ENCODE measurements around the gene CA11. TPM values are rescaled to one million over a fixed set of nuclear protein-coding genes. Genes with fewer than 3 reads are reported as not detected.

The CA11 gene
- polyA plus RNA-seq, 1 of the 3 experiments (the other 2 are of a cell fraction): 13.1 TPM

DNA sequence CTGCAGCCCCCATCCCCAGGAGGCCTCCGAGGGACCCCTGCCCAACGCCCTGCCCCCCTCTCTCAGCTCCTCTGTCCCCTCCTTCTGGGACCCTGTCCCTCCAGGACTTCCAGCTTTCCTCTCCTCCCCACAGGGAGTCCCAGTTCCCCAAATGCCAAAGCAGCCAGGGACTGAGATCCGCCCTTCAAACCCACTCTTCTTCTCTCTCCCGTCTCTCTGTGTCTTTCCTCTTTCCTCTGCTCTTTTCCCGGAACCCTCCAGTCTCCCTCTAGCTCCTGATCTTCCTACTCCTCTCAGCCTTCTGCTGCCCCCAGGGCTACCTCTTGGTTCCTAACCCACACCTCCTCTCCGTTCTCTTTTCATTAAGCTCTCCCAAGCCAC lies 377 bp downstream of the CA11 start:
- Histone ChIP-seq H3K4me2 (peak overlapping the region; percentile 99), H4K20me1 (ENCODE audit: insufficient read depth) (no peaks in the 10 kb centered on the region), H3K9ac (peak overlapping the region; percentile 55), H3K4me3 (ENCODE audit: low read depth in 2 of 2, low read length in 1 of 2) (peak overlapping the region; percentile 43 to 74), H3K9me2 (no peaks in the 10 kb centered on the region), H3K4me1 (ENCODE audit: control insufficient read depth in 1 of 2, insufficient read depth in 2 of 2, low read depth in 1 of 2, low read length in 1 of 2) (peaks cover 4 to 6% of the 10 kb centered on the region in 2 experiments; a peak in 2 of 4 replicates), H3F3A (replicated peaks; ENCODE audit: insufficient read depth) (peaks cover 11% of the 10 kb centered on the region), H3K27ac (ENCODE audit: low read depth in 2 of 2, low read length in 1 of 2) (peak overlapping the region; percentile 54 to 69; a peak in 3 of 4 replicates), H3K79me2 (ENCODE audit: insufficient read depth) (no peaks in the 10 kb centered on the region), H3K27me3 (ENCODE audit: insufficient read depth) (no peaks in the 10 kb centered on the region), H3K36me3 (replicated peaks in 1 of 2; ENCODE audit: control insufficient read depth in 1 of 2, insufficient read depth in 2 of 2, low read length in 1 of 2) (no peaks in the 10 kb centered on the region), H2AFZ (ENCODE audit: low read depth) (peak overlapping the region; percentile 96), H3K9me3 (no peaks in the 10 kb centered on the region)
- POLR2A ChIA-PET: interaction anchor here (0.8 to 1.9 kb wide), 8 partner anchors 11 to 102 kb away, joined by 3 to 9 read pairs (median 6); partner anchors contain the start of genes RPL18 and SPHK2
- 2% methylated on average over 6 of the region's 6 CpGs for WGBS (ENCODE audit: low lambda C conversion rate)
- no peak for DNase-seq
- TF ChIP-seq, protein P1, sequence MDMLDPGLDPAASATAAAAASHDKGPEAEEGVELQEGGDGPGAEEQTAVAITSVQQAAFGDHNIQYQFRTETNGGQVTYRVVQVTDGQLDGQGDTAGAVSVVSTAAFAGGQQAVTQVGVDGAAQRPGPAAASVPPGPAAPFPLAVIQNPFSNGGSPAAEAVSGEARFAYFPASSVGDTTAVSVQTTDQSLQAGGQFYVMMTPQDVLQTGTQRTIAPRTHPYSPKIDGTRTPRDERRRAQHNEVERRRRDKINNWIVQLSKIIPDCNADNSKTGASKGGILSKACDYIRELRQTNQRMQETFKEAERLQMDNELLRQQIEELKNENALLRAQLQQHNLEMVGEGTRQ (IDR thresholded peaks at IDR 0.05; ENCODE audit: borderline replicate concordance, low read depth, low read length): no peak
- no peak for TF ChIP-seq FOSL2 (IDR thresholded peaks at IDR 0.05; ENCODE audit: borderline replicate concordance, low read depth)
- TF ChIP-seq NRF1 (IDR thresholded peaks at IDR 0.05; ENCODE audit: low read depth, low read length): no peak
- TF ChIP-seq RFX5 (IDR thresholded peaks at IDR 0.05; ENCODE audit: low read length): no peak
- TF ChIP-seq RCOR1 (IDR thresholded peaks at IDR 0.05; ENCODE audit: low read length): no peak
- no peak for TF ChIP-seq TEAD4 (IDR thresholded peaks at IDR 0.05; ENCODE audit: borderline replicate concordance, insufficient read depth)
- TF ChIP-seq, protein P2, sequence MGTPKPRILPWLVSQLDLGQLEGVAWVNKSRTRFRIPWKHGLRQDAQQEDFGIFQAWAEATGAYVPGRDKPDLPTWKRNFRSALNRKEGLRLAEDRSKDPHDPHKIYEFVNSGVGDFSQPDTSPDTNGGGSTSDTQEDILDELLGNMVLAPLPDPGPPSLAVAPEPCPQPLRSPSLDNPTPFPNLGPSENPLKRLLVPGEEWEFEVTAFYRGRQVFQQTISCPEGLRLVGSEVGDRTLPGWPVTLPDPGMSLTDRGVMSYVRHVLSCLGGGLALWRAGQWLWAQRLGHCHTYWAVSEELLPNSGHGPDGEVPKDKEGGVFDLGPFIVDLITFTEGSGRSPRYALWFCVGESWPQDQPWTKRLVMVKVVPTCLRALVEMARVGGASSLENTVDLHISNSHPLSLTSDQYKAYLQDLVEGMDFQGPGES (IDR thresholded peaks at IDR 0.05; ENCODE audit: low read depth, low read length): no peak
- TF ChIP-seq JUND (IDR thresholded peaks at IDR 0.05): no peak
- CTCF ChIA-PET: interaction anchor here (0.6 to 2.7 kb wide), 25 partner anchors 8 to 325 kb away, joined by 3 to 35 read pairs (median 5); partner anchors contain the start of genes BAX, FUT1 and HSD17B14

DNA sequence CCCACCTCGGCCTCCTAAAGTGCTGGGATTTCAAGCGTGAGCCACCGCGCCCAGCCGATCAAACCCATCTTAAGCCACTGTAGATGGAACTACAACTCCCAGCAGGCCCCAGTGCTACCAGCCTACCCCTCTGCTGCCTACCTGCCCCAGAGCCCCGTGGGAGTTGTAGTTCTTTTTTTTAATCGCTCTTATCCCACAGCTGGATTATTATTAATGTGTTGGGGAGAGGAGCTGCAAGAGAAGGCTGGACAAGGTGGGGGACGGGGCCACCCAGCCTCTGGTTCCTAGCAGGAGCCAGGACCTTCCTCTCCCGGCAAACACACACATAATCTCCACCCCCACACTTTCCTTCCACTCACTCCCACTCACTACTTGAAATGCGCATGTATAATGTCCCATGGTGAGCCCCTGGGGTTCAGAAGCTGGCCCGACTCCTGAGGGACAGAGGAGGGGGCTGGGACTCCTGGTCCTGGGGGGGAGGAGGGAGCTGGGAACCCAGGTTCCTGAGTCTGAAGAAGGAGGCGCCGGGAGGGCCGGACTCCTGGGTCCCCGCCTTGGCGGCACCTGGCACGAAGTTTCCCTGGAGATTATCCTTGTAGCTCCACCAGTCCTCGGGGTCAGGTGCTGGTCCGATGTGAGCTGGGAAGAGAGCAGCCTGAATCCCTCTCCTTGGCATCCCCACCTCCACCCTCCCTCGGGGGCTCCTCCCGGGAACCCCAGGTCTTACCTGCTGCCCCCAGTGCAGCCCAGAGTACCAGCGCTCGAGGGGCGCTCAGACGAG lies 958 bp downstream of the CA11 start:
- Histone ChIP-seq H3K4me3 (ENCODE audit: low read depth in 2 of 2, low read length in 1 of 2) (peak overlapping the region; percentile 43 to 74), H4K20me1 (ENCODE audit: insufficient read depth) (no peaks in the 10 kb centered on the region), H3K4me2 (peak overlapping the region; percentile 99), H3F3A (replicated peaks; ENCODE audit: insufficient read depth) (peaks cover 11% of the 10 kb centered on the region), H3K9me3 (no peaks in the 10 kb centered on the region), H3K4me1 (ENCODE audit: control insufficient read depth in 1 of 2, insufficient read depth in 2 of 2, low read depth in 1 of 2, low read length in 1 of 2) (peaks cover 4 to 6% of the 10 kb centered on the region in 2 experiments; a peak in 2 of 4 replicates), H3K27ac (ENCODE audit: low read depth in 2 of 2, low read length in 1 of 2) (peak overlapping the region; percentile 54 to 69; a peak in 3 of 4 replicates), H3K79me2 (ENCODE audit: insufficient read depth) (no peaks in the 10 kb centered on the region), H2AFZ (ENCODE audit: low read depth) (peak overlapping the region; percentile 96), H3K36me3 (replicated peaks in 1 of 2; ENCODE audit: control insufficient read depth in 1 of 2, insufficient read depth in 2 of 2, low read length in 1 of 2) (no peaks in the 10 kb centered on the region), H3K9me2 (no peaks in the 10 kb centered on the region), H3K9ac (peak overlapping the region; percentile 55; the same call in 1 of the 2 replicates), H3K27me3 (ENCODE audit: insufficient read depth) (no peaks in the 10 kb centered on the region)
- WGBS (ENCODE audit: low lambda C conversion rate): 3% methylated on average over 20 of the region's 25 CpGs
- peak; percentile 84 for TF ChIP-seq CHD2 (IDR thresholded peaks at IDR 0.05; ENCODE audit: low read length, partially characterized antibody)
- TF ChIP-seq RXRA (IDR thresholded peaks at IDR 0.05; ENCODE audit: borderline replicate concordance, low read depth): no peak
- TF ChIP-seq, protein P3, sequence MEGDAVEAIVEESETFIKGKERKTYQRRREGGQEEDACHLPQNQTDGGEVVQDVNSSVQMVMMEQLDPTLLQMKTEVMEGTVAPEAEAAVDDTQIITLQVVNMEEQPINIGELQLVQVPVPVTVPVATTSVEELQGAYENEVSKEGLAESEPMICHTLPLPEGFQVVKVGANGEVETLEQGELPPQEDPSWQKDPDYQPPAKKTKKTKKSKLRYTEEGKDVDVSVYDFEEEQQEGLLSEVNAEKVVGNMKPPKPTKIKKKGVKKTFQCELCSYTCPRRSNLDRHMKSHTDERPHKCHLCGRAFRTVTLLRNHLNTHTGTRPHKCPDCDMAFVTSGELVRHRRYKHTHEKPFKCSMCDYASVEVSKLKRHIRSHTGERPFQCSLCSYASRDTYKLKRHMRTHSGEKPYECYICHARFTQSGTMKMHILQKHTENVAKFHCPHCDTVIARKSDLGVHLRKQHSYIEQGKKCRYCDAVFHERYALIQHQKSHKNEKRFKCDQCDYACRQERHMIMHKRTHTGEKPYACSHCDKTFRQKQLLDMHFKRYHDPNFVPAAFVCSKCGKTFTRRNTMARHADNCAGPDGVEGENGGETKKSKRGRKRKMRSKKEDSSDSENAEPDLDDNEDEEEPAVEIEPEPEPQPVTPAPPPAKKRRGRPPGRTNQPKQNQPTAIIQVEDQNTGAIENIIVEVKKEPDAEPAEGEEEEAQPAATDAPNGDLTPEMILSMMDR (IDR thresholded peaks at IDR 0.05): no peak
- TF ChIP-seq, protein P4, sequence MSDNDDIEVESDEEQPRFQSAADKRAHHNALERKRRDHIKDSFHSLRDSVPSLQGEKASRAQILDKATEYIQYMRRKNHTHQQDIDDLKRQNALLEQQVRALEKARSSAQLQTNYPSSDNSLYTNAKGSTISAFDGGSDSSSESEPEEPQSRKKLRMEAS (IDR thresholded peaks at IDR 0.05; ENCODE audit: low read depth): 0 out of 2 replicates have a peak, but pooled peaks have one; percentile 14
- peak; percentile 80 for DNase-seq
- ChIA-PET CTCF (interaction anchor here (0.7 to 2.7 kb wide), 20 partner anchors 9 to 326 kb away, joined by 3 to 35 read pairs (median 5); partner anchors contain the start of genes BAX, FUT1 and HSD17B14), POLR2A (interaction anchor here (0.8 to 1.9 kb wide), 6 partner anchors 10 to 102 kb away, joined by 3 to 9 read pairs (median 6); partner anchors contain the start of genes RPL18 and SPHK2)

Data from SK-N-SH (cell line).